Measurements from ENCODE around the gene ST6GALNAC3.
"Not testable (repeated sequence)": the region's sequence is repeated elsewhere in the genome, so short reads cannot be mapped to it uniquely, and the experiment has no call there.

The ST6GALNAC3 gene

GRCh38 chr1:76292418-76293184 is 218.1 kb downstream of the ST6GALNAC3 start:
- no peak for DNase-seq

DNA sequence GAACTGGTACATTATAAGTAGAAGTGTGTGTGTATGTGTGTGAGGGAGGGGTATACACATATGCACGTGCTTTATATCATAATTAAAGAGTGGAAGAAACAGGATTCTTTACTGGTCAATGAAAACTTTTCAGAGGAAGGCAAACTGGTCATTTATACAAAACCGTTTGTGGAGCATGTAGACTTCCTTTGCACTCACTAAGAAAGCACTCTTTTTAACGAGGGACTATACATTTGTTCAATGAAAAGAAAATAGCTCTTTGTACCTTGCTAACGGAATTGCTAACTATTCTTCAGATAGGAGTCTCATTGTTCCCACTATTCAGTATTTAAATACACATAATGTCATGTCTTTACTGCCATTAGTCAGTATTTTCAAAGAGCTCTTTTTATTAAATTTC is 219.3 kb downstream of the ST6GALNAC3 start:
- DNase-seq = no peak

DNA sequence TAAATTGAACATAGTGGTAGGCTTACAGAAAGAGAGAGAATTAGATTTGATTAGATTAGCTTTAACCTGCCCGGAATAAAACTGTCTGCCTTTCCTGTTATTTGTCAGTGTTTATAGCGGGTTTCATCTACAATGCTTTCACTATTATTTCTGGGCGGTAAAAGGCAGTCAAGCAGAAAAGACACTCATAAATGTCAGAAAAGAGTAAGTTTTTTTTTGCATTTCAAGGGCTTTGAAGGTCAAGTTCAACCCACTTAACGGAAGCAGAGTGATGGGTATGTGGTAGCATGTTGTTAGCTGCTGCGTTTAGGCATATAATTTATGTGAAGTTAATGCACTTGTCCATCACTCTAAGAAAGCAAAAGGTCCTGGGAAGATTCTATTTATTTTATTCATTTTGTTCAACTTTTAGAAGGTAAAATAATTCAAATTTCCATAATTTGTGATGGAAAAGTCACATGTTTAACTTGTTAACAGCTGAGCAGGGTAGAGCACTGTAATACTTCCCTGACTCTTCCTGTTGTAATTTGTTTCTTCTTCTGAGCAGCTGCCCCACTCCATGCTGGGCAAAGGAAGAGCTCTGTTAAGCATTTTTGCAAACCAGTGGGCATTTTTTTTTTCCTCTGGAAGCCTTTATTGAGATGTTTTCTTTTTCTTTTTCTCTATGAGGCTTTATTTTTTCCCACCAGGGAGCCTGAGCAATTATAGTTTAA is 220.1 kb downstream of the ST6GALNAC3 start:
- no peak for DNase-seq

GRCh38 chr1:76298399-76298798 is 223.9 kb downstream of the ST6GALNAC3 start:
- no peak for DNase-seq

- DNase-seq = no peak
Measured at GRCh38 chr1:76299036-76299435, 224.5 kb downstream of the ST6GALNAC3 start.

GRCh38 chr1:76300556-76300955 is 226.0 kb downstream of the ST6GALNAC3 start:
- no peak for DNase-seq

DNA sequence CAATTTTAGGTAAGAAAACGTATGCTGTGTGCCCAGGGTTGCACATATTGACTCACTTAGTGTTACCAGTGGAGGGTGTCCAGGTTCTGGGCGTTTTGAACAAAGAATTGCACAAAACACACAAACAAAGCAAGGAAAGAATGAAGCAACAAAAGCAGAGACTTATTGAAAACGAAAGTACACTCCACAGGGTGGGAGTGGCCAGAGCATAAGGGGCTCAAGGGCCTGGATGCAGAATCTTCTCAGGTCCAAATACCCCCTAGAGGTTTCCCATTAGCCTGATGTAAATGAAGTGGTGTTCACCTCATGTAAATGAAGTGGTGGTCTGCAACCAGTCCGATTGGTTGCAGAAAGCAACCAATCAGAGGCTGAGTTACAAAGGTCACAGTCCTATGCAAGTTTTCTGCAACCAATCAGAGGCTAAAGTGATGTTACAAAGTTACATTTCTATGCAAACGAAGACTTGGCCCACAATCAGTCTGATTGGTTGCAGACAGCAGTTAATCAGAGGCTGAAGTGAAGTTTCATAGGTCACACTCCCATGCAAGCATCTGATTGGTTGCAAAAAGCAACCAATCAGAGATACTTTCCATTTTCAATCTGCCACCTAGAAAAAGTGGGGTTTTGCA is 228.3 kb downstream of the ST6GALNAC3 start:
- no peak for DNase-seq

DNA sequence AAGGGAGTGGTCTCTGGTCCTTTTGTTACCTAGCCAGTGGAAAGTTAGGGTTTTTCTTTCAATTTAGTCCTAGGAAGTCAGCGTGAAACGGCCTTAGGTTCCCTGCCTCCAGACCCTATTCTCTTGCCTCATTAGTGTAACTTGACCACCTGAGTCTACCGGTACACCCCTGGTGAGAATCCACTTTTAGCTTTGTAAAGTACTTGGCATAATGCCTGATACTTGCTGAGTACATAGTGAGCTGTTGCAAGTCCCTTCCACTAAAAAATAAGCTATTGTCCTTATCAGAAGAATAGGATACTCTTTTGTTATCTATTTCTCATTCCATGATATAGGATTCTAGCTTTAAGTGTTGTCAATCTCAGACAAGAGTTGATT is 228.8 kb downstream of the ST6GALNAC3 start:
- no peak for DNase-seq

DNA sequence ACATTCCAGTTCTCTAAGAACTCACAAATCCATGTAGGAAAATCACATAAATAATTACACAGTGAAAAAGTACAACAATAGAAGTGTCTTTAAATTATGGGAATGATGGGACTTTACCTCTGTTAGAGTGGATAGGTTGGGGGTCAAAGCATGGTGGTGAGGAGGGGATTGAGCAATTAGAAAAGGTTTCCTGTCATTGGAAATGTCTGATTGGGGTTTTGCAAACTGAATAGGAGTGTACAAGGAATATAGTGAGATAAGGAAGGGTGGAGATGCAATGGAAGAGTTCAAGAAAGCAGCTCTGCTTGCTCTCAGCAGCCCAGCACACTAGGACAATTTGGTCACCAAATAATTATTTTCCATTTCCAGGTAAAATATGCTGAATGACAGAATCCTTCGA is 238.8 kb downstream of the ST6GALNAC3 start:
- DNase-seq = no peak

DNA sequence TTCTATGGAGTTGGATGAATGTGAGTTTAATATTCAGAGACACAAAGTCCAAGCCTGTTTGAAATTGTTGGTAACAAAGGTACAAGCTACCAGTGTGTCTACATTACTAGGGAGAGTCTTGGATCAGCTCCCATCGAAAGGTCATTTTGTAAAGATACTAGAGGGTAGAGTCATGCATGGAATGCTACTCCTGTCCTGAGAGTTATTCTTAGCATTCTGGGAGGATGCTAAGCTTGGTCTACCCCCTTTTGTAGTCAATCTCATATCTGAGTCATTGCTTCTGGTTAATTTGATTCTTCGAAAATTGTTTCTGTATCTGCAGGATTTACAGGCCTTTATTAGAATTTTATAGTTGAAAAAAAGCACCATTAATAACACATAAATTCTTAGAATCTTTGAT is 240.2 kb downstream of the ST6GALNAC3 start:
- no peak for DNase-seq

DNA sequence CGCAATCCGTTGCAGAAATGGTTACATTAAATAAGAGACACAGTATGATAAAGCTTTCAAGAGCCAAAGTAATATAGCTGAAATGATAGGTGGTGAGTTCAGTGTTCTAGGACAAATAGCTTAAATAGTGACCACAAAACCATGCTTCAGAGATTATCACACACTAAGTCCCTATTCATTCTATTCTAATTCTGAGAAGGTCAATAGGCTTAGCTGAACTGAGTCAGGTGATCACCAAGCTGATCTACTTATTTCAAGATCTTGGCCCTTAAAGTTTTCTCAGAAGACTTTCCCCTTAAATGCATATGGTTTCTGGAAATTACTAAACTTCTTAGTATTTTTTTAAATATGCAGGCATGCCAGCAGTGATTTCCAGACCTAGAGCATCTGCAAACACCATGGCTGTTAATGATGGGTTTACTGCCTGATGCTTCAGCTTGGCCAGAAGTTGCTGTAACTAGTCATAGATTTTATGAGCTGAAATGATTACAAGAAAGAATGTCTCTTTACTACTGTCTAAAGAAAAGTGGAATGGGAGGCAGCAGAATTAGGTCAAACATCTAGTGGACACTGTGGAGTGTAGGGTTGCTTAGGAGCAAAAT is 242.9 kb downstream of the ST6GALNAC3 start:
- no peak for DNase-seq

DNA sequence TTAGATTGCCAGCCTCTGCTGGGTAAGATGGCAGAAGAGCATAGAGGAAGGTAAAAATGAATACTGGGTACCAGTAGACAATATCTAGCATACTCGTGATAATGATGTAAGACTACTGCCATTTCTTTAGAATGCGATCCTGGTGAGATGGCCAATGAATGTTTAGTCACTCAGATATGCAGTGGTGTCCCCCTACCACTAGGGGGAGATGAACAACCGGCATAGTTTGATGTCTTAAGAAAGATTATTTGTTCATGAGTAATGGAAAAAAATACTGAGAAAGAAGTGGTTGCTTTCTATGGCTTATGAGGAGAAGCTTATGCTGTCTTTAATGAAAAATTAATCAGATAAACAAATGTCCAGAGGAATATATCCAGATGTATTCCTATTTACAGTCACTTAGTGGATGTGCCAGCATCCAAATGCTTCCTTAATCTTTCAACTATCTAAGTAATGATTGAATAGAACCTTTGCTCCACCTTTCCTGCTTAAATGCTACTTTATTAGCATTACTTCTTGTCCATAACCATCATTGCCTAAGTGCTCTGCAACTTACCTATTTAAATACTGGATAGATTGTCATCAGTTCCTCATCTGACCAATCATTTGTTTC is 256.6 kb downstream of the ST6GALNAC3 start:
- DNase-seq = no peak

DNA sequence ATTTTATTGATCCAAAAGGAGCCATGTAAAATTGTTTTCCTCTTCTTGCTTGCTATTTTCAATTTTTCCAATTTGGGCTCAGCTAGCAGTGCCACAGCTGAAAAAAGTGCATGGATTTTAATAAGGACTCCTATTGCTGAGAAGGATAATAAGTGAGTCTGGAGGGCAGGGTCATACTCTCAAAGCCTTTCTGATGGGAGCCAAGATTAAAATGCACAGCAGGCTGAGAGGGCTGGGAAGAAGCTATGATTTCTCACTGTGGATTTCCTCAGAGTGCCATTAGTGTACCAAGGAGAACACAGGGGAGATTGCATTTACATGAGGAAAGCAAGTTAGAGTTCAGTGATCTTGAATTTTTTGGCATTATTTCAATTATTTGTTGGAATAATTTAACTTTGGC is 261.3 kb downstream of the ST6GALNAC3 start:
- no peak for DNase-seq

DNA sequence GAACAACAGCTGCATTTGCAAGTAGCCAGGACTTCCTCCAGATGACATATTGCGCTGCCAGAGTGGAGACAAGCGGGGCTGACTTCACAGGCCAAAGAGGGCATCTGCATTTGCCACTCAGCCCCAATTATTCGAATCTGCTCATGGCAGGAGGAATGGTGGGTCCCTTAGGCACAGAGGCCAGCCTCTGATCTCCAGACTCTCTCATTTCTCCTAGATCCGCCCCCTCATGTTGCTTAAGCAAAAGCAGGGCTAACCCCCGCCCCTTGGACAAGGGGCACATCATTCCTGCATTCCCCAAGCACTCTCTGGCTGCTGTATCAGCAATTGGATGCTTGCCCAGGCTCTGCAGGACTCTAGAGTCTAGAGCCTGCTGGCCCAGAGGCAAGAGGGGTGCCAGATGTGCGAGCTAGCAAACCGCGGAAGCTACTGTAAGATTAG is 262.4 kb downstream of the ST6GALNAC3 start:
- DNase-seq = no peak

- DNase-seq = no peak
Measured at GRCh38 chr1:76337542-76338219, 263.1 kb downstream of the ST6GALNAC3 start.

DNA sequence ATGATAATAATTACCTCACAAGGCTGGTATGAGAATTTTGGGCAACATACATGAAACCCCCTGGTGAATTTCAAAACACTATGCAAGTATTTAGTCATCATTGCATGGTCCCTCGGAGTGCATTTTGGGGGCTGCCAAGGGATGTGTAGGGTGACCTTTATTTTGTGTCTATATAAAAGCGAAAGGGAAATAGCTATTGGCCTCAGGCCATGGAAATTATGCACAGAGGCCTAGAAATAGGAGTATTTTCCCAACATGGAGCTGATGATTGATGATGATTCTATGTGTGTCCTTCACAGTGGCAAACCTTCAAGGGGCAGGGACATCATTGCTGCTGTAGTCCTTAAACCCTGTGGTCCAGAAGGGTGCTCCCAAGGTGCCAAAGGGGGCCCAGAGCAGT is 265.5 kb downstream of the ST6GALNAC3 start:
- no peak for DNase-seq

DNA sequence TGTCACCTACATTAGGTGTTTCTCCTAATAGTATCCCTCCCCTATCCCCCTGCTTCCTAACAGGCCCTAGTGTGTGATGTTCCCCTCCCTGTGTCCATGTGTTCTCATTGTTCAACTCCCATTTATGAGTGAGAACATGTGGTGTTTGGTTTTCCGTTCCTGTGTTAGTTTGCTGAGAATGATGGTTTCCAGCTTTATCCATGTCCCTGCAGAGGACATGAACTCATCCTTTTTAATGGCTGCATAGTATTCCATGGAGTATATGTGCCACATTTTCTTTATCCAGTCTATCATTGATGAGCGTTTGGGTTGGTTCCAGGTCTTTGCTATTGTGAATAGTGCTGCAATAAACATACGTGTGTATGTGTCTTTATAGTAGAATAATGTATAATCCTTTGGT is 267.3 kb downstream of the ST6GALNAC3 start:
- not testable (repeated sequence) for DNase-seq

DNA sequence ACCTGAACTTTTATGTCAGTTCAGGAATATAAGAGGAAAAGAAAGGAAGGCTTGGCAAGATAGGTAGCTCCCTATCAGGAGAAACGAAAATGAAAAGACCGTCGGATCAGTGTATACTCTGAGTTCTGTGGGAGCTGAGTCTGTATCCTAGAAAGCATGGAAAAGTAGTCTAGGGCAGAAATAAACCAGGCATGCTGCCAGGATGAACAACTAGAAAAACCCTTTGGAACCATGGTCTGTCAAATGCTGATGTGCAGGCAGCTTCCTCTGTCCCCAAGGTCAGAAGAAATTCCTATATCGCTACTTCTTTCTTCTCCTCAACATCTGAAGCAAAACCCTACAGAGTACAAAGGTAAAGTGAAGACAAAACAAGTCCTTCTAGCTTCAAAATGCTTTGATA is 268.8 kb downstream of the ST6GALNAC3 start:
- no peak for DNase-seq

- DNase-seq = no peak
Measured at GRCh38 chr1:76351655-76352054, 277.1 kb downstream of the ST6GALNAC3 start.

DNA sequence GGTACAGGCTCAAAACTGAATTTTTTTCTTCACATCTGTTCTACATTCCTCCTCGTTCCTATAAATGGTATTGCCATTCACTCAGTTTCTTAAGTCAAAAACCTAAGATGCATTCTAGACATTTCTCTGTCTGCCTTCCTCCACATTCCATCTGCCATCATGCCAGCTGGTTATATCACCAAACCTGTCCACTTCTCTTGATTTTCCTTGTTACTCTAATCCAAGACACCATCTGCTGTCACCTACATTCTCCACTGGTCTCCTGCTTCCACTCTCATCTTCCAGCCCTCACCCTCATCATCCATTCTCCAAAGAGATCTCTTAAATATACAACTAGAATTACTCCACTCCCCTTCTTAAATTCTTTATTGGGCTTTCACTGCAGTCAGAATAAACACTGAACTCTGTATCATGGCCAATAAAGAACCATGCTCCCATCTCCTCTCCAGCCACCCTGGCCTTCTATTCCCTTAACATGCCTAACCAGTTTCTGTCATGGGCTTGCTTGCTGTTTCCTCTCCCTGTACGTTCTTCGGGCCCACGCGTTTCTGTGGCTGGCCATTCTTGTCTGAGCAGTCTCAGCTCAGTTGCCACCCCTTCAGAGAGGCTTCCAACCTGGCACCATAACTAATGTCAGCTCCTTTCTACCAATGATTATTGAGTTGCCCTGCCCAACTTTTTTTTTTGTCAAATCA is 278.3 kb downstream of the ST6GALNAC3 start:
- DNase-seq = no peak

DNA sequence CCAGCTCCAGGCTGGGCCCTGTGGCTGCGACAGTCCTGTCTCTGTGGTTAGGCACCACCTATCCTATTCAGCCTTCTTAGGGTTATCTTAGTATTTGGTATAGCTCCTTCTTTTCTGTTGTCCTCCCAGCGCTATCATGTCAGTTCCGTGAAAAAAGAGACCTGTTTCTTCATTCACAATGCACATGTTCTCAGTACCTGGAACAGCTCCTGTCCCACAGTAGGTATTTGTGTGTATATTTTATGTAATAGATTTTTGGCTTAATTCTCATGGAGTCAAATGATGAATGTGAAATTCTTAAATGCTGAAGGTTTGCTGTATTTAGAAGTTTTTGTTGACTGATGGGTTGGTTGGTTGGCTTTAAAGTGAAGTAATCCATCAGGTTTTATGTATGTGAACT is 279.7 kb downstream of the ST6GALNAC3 start:
- DNase-seq = no peak

GRCh38 chr1:76366726-76367125 is 292.2 kb downstream of the ST6GALNAC3 start:
- DNase-seq = no peak
